Colonic mucosa (tissue), 4 donors: ENCODE data around the gene NABP2. TPM values are rescaled to one million over a fixed set of nuclear protein-coding genes. Genes with fewer than 3 reads are reported as not detected.

Experiments used
- DNase-seq: peaks from one replicate; pipeline ENCODE4 v3.0.0-alpha.2; 2020
- H3K27ac ChIP-seq: fragments of 200-600 bp; one replicate; pipeline ENCODE4 v1.8.0; 2021
- H3K27me3 ChIP-seq: fragments of 200-600 bp; one replicate; pipeline ENCODE4 v1.8.0; 2021
- H3K36me3 ChIP-seq: fragments of 200-600 bp; one replicate; pipeline ENCODE4 v1.8.0; 2021
- H3K4me1 ChIP-seq: fragments of 200-600 bp; one replicate; pipeline ENCODE4 v1.8.0; 2021; ENCODE audit warnings: mild to moderate bottlenecking
- H3K4me3 ChIP-seq: fragments of 200-600 bp; one replicate; pipeline ENCODE4 v1.8.0; 2021
- H3K9ac ChIP-seq, 2 donors: one replicate each; pipeline ENCODE4 v1.7.0; 2013; ENCODE audit warnings: control low read depth in 2 of 2, low read depth in 2 of 2, low read length in 2 of 2
- H3K9me3 ChIP-seq: fragments of 200-600 bp; one replicate; pipeline ENCODE4 v1.8.0; 2021
- CTCF ChIP-seq: fragments of 200-600 bp; IDR thresholded peaks from one replicate; pipeline ENCODE4 v1.8.0; 2022; ENCODE audit warnings: antibody characterized with exemption, mild to moderate bottlenecking
- intact Hi-C: fragments of 100-400 bp; cut with DNase I; formaldehyde crosslinking; loops from one replicate; pipeline ENCODE4 v1.14.1; 2022
- total RNA-seq, 2 donors: library from RNA; stranded (reverse); fragmentation: NEBNext Ultra II Directional in 1 of 2; extraction: Animal tissue kit (Norgen Biotek cat#: 25700) in 1 of 2; gene quantifications; one replicate each; pipeline ENCODE4 v1.2.1, GENCODE V29; 2021
- donor health status: healthy.
- donor health status: DM: no; HTN: no; CAD: no.
- donor health status: DM: no; HTN: no; CAD: no.

Gene NABP2
- total RNA-seq, 2 donors from 2014 or later, result 30.3 to 68.4 TPM

GRCh38 chr12:56205445-56205844 lies 18.7 kb upstream of the NABP2 start:
- Histone ChIP-seq H3K4me1 (no peaks in the 10 kb centered on the region), H3K36me3 (peaks cover 11% of the 10 kb centered on the region), H3K9me3 (no peaks in the 10 kb centered on the region), H3K27ac (no peak overlapping the region), H3K4me3 (no peak overlapping the region), H3K27me3 (no peaks in the 10 kb centered on the region), H3K9ac (no peak overlapping the region)
- no peak for DNase-seq
- intact Hi-C loops, result loop anchor here (10.0 kb wide), 1 partner anchor 89 kb away; no protein-coding TSS in a partner anchor
- TF ChIP-seq CTCF, result no peak

- intact Hi-C loops, result loop anchor here (10.0 kb wide), 1 partner anchor 88 kb away; no protein-coding TSS in a partner anchor
- Histone ChIP-seq H3K4me1 (no peaks in the 10 kb centered on the region), H3K36me3 (peaks cover 11% of the 10 kb centered on the region)
These were observed 17.5 kb upstream of the NABP2 start for GRCh38 chr12:56206452-56207166.

GRCh38 chr12:56208006-56208405 lies 16.1 kb upstream of the NABP2 start:
- H3K9ac ChIP-seq, result no peak overlapping the region
- no peaks in the 10 kb centered on the region for H3K27me3 ChIP-seq
- DNase-seq, result no peak
- H3K9me3 ChIP-seq, result no peaks in the 10 kb centered on the region
- peaks cover 16% of the 10 kb centered on the region for H3K36me3 ChIP-seq
- no peak for TF ChIP-seq CTCF
- intact Hi-C loops, result loop anchor here (10.0 kb wide), 1 partner anchor 87 kb away; no protein-coding TSS in a partner anchor
- no peak overlapping the region for H3K27ac ChIP-seq
- H3K4me3 ChIP-seq, result no peak overlapping the region
- H3K4me1 ChIP-seq, result no peaks in the 10 kb centered on the region

More at GRCh38 chr12:56206452-56207166, 17.5 kb upstream of the NABP2 start:
- no peak overlapping the region for H3K4me3 ChIP-seq
- H3K9me3 ChIP-seq, result no peaks in the 10 kb centered on the region
- DNase-seq, result peak; percentile 77
- H3K9ac ChIP-seq, result no peak overlapping the region
- TF ChIP-seq CTCF, result peak; percentile 46
- H3K27me3 ChIP-seq, result no peaks in the 10 kb centered on the region
- no peak overlapping the region for H3K27ac ChIP-seq

GRCh38 chr12:56212361-56212760 lies 11.8 kb upstream of the NABP2 start:
- Histone ChIP-seq H3K9ac (no peak overlapping the region), H3K9me3 (no peaks in the 10 kb centered on the region), H3K4me1 (no peaks in the 10 kb centered on the region), H3K36me3 (peaks cover 22% of the 10 kb centered on the region), H3K4me3 (no peak overlapping the region), H3K27me3 (no peaks in the 10 kb centered on the region), H3K27ac (no peak overlapping the region)
- intact Hi-C loops, result no loop called here
- DNase-seq, result no peak
- TF ChIP-seq CTCF, result no peak

GRCh38 chr12:56213878-56214277 lies 10.3 kb upstream of the NABP2 start:
- H3K4me1 ChIP-seq, result no peaks in the 10 kb centered on the region
- H3K27me3 ChIP-seq, result no peaks in the 10 kb centered on the region
- no peak overlapping the region for H3K9ac ChIP-seq
- intact Hi-C loops, result no loop called here
- DNase-seq, result no peak
- H3K36me3 ChIP-seq, result peaks cover 12% of the 10 kb centered on the region
- H3K9me3 ChIP-seq, result no peaks in the 10 kb centered on the region
- no peak overlapping the region for H3K4me3 ChIP-seq
- no peak overlapping the region for H3K27ac ChIP-seq
- TF ChIP-seq CTCF, result no peak
